Activated CD4-positive, alpha-beta T cell treated with anti-CD3 and anti-CD28 coated beads, Interleukin-2, amount 50 U/mL, for 4 hours (primary cell): ENCODE measurements around the gene ECEL1.
A peak's percentile ranks its signal among the peaks of the same experiment; 100 is the strongest.
"Not testable (repeated sequence)": the region's sequence is repeated elsewhere in the genome, so short reads cannot be mapped to it uniquely, and the experiment has no call there.

Experiments used
- DNase-seq, 2 experiments: peaks; one replicate each; pipeline ENCODE4 v3.0.0-alpha.2; 2020

The ECEL1 gene

GRCh38 chr2:232458051-232458660 is 29.5 kb downstream of the ECEL1 start:
- no peak for DNase-seq

GRCh38 chr2:232457121-232458011 is 30.3 kb downstream of the ECEL1 start:
- no peak for DNase-seq

- no peak for DNase-seq
Observed at GRCh38 chr2:232456296-232457120, 31.1 kb downstream of the ECEL1 start.

GRCh38 chr2:232455426-232456255 is 32.0 kb downstream of the ECEL1 start, which contains the start of gene ALPI:
TSS of gene ALPI (plus strand) at chr2:232456153. CDS start at chr2:232456200, 47 bp downstream.
- no peak for DNase-seq

- DNase-seq: no peak
Observed at GRCh38 chr2:232454630-232455029, 33.0 kb downstream of the ECEL1 start.

GRCh38 chr2:232451645-232452044 is 36.0 kb downstream of the ECEL1 start:
- DNase-seq: not testable (repeated sequence)

- no peak for DNase-seq
Observed at GRCh38 chr2:232449964-232450363, 37.7 kb downstream of the ECEL1 start.

- no peak for DNase-seq
Observed at GRCh38 chr2:232448304-232448690, 39.3 kb downstream of the ECEL1 start.

- DNase-seq: no peak
Observed at GRCh38 chr2:232447638-232448303, 39.9 kb downstream of the ECEL1 start.

GRCh38 chr2:232447091-232447620 is 40.5 kb downstream of the ECEL1 start:
- DNase-seq: no peak

GRCh38 chr2:232446266-232446777 is 41.3 kb downstream of the ECEL1 start:
- not testable (repeated sequence) for DNase-seq

- DNase-seq: not testable (repeated sequence)
Observed at GRCh38 chr2:232445149-232445885, 42.3 kb downstream of the ECEL1 start.

- DNase-seq: peak; percentile 54 to 62
Observed at GRCh38 chr2:232444409-232445148, 43.1 kb downstream of the ECEL1 start.

- DNase-seq: not testable (repeated sequence)
Observed at GRCh38 chr2:232443669-232444408, 43.8 kb downstream of the ECEL1 start.

- DNase-seq: not testable (repeated sequence)
Observed at GRCh38 chr2:232443047-232443446, 44.6 kb downstream of the ECEL1 start.

- not testable (repeated sequence) for DNase-seq
Observed at GRCh38 chr2:232442431-232442830, 45.2 kb downstream of the ECEL1 start.

GRCh38 chr2:232441922-232442321 is 45.7 kb downstream of the ECEL1 start:
- DNase-seq: not testable (repeated sequence)

GRCh38 chr2:232441147-232441651 is 46.4 kb downstream of the ECEL1 start:
- no peak for DNase-seq
